Epithelial cell of proximal tubule (primary cell): ENCODE measurements around the gene PNKP. TPM values are rescaled to one million over a fixed set of nuclear protein-coding genes. Genes with fewer than 3 reads are reported as not detected.

Source experiments
- DNase-seq: peaks from one replicate; pipeline ENCODE4 v3.0.0-alpha.2; 2011; ENCODE audit warnings: low read depth
- H3K4me3 ChIP-seq: 2 replicates; pipeline ENCODE4 v1.5.1; 2011; ENCODE audit warnings: low read depth, mild to moderate bottlenecking, low read length
- total RNA-seq: library from RNA; depleted of rRNA; stranded (reverse); fragments of >200 nt; gene quantifications from 2 replicates; pipeline ENCODE4 v1.2.3, GENCODE V29; 2015
- TF ChIP-seq, protein P1 (sequence below): conservative IDR thresholded peaks from 2 replicates; pipeline ENCODE4 v1.5.1; 2012; ENCODE audit warnings: low read depth, mild to moderate bottlenecking, low read length

PNKP gene
- total RNA-seq, 1 donor from 2014 or later, result 71.6 TPM

GRCh38 chr19:49817964-49818648 is 49.3 kb downstream of the PNKP start, which contains the start of gene MED25:
Gene MED25, plus strand, starts transcription at chr19:49818289. Its CDS starts 53 bp downstream, at chr19:49818342.
- peak within 1 kb of the TSS; percentile 100 for H3K4me3 ChIP-seq
- TF ChIP-seq, protein P1, sequence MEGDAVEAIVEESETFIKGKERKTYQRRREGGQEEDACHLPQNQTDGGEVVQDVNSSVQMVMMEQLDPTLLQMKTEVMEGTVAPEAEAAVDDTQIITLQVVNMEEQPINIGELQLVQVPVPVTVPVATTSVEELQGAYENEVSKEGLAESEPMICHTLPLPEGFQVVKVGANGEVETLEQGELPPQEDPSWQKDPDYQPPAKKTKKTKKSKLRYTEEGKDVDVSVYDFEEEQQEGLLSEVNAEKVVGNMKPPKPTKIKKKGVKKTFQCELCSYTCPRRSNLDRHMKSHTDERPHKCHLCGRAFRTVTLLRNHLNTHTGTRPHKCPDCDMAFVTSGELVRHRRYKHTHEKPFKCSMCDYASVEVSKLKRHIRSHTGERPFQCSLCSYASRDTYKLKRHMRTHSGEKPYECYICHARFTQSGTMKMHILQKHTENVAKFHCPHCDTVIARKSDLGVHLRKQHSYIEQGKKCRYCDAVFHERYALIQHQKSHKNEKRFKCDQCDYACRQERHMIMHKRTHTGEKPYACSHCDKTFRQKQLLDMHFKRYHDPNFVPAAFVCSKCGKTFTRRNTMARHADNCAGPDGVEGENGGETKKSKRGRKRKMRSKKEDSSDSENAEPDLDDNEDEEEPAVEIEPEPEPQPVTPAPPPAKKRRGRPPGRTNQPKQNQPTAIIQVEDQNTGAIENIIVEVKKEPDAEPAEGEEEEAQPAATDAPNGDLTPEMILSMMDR, result no peak
- DNase-seq, result peak; percentile 50

DNA sequence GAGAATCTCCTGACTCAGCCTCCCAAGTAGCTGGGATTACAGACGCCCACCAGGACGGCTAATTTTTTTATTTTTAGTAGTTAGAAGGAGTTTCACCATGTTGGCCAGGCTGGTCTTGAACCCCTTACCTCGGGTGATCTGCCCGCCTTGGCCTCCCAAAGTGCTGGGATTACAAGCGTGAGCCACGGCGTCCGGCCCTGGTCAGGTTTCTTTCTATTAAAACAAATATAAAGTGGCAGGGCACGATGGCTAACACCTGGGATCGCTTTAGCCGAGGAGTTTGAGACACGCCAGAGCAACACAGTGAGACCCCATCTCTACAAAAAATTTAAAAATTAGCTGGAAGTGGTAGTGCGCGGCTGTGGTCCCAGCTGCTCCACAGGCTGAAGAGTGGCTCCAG is 50.8 kb downstream of the PNKP start:
- H3K4me3 ChIP-seq, result no peak overlapping the region
- TF ChIP-seq, protein P1, result no peak
- no peak for DNase-seq

GRCh38 chr19:49814010-49814409 is 53.4 kb downstream of the PNKP start:
- peak overlapping the region; percentile 87 for H3K4me3 ChIP-seq
- TF ChIP-seq, protein P1, result no peak
- no peak for DNase-seq

DNA sequence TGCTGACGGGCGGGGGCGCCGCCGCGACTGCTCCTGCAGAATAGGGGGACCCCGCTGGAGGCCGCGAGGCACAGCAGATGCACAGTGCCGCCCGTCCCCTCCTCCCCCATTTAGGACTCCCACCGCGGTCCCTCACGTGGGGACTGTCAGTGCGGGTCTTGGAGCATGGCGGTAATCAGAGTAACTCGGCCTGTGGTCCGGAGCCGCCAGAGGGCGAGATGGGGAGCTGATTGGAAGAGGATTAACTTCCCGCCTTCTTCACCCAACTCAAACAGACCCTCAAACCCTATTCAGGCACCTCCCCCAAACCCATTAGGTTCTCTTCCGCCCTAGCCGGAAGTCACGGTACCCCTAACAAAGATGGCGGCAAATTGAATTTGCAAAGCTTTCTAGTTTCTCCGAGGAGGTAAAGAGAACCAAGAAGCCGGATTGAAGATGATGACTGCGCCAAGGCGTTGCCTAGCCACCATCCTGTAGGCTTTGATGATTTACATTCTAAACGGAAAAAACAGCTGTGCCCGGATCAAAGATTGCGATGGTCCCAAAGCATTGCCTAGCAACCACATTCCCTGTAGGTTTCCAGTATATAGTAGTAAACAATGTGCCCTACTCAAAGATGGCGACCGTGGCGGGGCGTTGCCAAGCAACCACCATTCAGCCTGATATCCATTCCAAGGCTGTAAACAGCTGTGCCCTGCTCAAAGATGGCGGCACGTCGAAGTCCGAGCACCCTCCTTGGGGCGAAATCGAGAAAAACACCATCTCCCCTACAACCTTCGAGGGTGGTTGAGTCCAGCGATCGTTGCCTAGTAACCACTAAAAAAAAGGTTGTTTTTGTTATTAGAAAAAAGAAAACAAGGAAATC is 54.1 kb downstream of the PNKP start, which contains the start of gene FUZ:
FUZ (minus strand) TSS at position 296 of the 865 bp plus-strand sequence; CDS start at position 110, 186 bp downstream.
- TF ChIP-seq, protein P1, result peak; percentile 27
- DNase-seq, result peak; percentile 91
- peak within 1 kb of the TSS; percentile 87 for H3K4me3 ChIP-seq

DNA sequence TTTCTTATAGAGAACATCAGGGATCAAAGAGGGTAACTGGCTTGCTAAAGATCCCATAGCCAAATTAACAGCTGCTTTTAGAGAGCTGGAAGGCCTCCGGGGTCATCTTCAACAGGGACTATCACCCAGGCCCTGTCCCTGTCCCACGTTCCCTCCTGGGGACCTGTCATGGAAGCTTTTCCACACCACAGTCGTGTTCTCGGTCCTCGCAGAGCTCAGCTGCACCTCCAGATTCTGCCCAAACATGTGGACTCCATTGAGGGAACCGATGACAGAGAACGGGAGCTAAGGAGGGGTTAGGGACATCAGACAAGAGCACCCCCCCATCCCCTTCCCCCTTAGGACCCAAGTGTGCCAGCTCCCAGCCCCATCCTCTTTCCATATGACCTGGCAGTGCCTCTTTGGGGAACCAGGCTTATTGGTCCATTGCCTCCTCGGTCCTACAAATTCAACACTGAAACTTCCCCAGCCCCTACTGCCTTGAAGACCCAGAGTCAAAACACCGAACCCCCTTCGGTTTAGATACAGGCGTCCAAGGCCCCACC is 54.9 kb downstream of the PNKP start:
- DNase-seq, result no peak
- H3K4me3 ChIP-seq, result peak overlapping the region; percentile 87
- TF ChIP-seq, protein P1, result no peak

GRCh38 chr19:49811328-49811727 is 56.0 kb downstream of the PNKP start:
- TF ChIP-seq, protein P1, result no peak
- H3K4me3 ChIP-seq, result no peak overlapping the region
- DNase-seq, result no peak

Other genes with a start within 250 kb of the PNKP start
- gene RRAS, start 227.4 kb downstream of the PNKP start, total RNA-seq, result 33.5 and 67.2 TPM in 2 replicates
- 51.0 and 54.8 TPM in 2 replicates for gene SCAF1, start 225.4 kb downstream of the PNKP start, total RNA-seq
- 73.8 and 78.3 TPM in 2 replicates for gene IRF3, start 201.7 kb downstream of the PNKP start, total RNA-seq
- gene BCL2L12, start 201.6 kb downstream of the PNKP start, total RNA-seq, result 53.3 and 69.8 TPM in 2 replicates
- gene PRMT1, start 190.3 kb downstream of the PNKP start, total RNA-seq, result 186 and 629 TPM in 2 replicates
- 1.9 and 2.8 TPM in 2 replicates for gene ADM5, start 178.0 kb downstream of the PNKP start, total RNA-seq
- 1.7 and 9.9 TPM in 2 replicates for gene CPT1C, start 176.5 kb downstream of the PNKP start, total RNA-seq
- gene TSKS, start 104.3 kb downstream of the PNKP start, total RNA-seq, result not detected in 2 replicates
- 98.2 and 103 TPM in 2 replicates for gene AP2A1, start 100.6 kb downstream of the PNKP start, total RNA-seq
- 8.3 and 15.0 TPM in 2 replicates for gene FUZ, start 54.3 kb downstream of the PNKP start, total RNA-seq
- gene MED25, start 49.3 kb downstream of the PNKP start, total RNA-seq, result 30.4 and 34.8 TPM in 2 replicates
- 81.9 and 121 TPM in 2 replicates for gene PTOV1, start 16.4 kb downstream of the PNKP start, total RNA-seq
- 25.8 and 34.4 TPM in 2 replicates for gene AKT1S1, start 9.8 kb upstream of the PNKP start, total RNA-seq
- gene TBC1D17, start 10.1 kb upstream of the PNKP start, total RNA-seq, result 11.9 and 16.8 TPM in 2 replicates
- 4.0 and 9.5 TPM in 2 replicates for gene IL4I1, start 29.3 kb upstream of the PNKP start, total RNA-seq
- 15.3 and 17.5 TPM in 2 replicates for gene ATF5, start 61.6 kb upstream of the PNKP start, total RNA-seq
- 83.7 and 90.5 TPM in 2 replicates for gene NUP62, start 61.9 kb upstream of the PNKP start, total RNA-seq
- gene SIGLEC11, start 93.6 kb upstream of the PNKP start, total RNA-seq, result not detected in 2 replicates
- 31.0 and 33.6 TPM in 2 replicates for gene VRK3, start 157.8 kb upstream of the PNKP start, total RNA-seq
- 5.1 and 6.9 TPM in 2 replicates for gene ZNF473, start 158.4 kb upstream of the PNKP start, total RNA-seq